HL-60/S4 treated with retinoic acid at 250 ng/mL for 4 days and 3 days (cell line): ENCODE data around the gene GHSR.
"Not testable (repeated sequence)": the region's sequence is repeated elsewhere in the genome, so short reads cannot be mapped to it uniquely, and the experiment has no call there.

Experiments
- in situ Hi-C: fragments of 300-500 bp; cut with MboI; formaldehyde crosslinking; loops from 2 replicates; pipeline ENCODE4 v1.7.0; 2022; ENCODE audit warnings: low sequenced_read_pairs

The GHSR gene, protein sequence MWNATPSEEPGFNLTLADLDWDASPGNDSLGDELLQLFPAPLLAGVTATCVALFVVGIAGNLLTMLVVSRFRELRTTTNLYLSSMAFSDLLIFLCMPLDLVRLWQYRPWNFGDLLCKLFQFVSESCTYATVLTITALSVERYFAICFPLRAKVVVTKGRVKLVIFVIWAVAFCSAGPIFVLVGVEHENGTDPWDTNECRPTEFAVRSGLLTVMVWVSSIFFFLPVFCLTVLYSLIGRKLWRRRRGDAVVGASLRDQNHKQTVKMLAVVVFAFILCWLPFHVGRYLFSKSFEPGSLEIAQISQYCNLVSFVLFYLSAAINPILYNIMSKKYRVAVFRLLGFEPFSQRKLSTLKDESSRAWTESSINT

GRCh38 chr3:172447611-172448579 lies at the start of gene GHSR:
Gene GHSR (minus strand): TSS chr3:172448456. CDS start chr3:172448413, 43 bp downstream.
- in situ Hi-C loops: no loop called here

- in situ Hi-C loops: not testable (repeated sequence)
Observed at GRCh38 chr3:172490198-172490669, 42.0 kb upstream of the GHSR start.

GRCh38 chr3:172478116-172478515 lies 29.9 kb upstream of the GHSR start:
- in situ Hi-C loops: no loop called here

DNA sequence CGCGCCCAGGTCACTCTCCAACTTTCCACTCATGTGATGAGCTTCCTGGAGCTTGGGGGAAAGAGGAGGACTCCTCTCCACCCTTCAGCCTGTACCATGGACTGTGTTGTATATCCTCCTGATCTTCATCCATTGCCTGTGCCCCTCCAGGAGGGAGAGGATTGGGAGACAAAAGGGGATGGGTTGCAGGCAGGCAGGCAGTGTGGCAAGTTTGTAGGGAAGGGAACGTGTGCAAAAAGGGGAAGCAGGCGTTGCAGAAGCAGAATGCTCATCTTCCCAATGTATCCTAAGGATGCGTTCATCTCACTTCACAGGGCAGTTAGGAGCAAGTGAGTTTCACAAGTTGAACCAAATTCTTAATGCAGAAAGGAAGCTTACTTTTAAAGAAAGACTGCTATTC lies 28.1 kb upstream of the GHSR start:
- in situ Hi-C loops: no loop called here

DNA sequence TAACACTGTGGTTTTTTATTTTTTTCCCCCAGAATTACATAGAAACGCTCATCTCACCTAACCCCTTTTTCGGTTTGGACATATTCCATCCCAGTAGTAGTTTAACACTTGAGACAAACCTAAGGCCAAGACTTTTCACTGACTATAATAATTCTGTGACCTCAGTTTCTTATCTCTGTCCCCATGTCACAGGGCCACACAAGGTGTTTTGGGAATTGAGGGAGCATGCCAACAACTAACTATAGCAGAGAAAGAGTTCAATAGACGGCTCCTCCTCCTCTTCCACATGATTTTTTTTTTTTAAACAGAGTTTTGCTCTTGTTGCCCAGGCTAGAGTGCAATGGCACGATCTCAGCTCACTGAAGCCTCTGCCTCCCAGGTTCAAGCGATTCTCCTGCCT lies 27.4 kb upstream of the GHSR start:
- in situ Hi-C loops: no loop called here

DNA sequence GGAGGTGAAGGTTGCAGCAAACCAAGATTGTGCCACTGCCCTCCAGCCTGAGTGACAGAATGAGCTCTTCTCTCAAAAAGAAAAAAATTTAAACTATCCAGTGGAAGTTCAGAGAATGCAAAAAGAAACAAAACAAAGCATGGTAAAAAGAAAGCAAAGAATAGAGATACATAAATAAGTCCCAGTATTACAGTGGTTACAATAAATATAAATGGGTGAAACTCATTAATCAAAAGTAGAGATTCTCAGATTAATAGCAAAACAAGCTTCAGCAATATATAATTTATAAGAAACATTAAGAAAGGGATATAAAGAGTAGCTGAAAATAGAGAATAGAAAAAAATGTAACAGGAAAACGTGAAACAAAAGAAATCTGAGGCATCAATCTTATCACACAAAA lies 23.6 kb upstream of the GHSR start:
- in situ Hi-C loops: no loop called here

DNA sequence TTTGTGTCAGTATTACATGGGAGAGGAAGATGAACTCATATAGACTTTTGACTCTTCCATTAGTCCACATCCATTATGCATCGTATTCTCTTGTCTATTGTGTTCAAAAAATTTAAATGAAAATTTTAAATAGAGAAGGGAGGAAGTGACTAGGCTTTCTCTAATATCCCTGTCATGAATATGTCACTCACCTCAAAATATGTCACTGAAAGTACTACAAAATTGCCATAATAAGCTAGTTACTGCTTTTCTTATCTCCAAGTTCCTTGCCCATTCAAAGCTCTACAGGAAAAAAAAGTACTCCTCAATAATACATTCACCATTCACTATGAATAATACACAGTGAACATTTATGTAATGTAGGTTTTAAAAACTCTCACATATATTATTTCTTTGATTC lies 22.3 kb upstream of the GHSR start:
- in situ Hi-C loops: no loop called here

GRCh38 chr3:172467170-172467824 lies 19.0 kb upstream of the GHSR start:
- in situ Hi-C loops: no loop called here

DNA sequence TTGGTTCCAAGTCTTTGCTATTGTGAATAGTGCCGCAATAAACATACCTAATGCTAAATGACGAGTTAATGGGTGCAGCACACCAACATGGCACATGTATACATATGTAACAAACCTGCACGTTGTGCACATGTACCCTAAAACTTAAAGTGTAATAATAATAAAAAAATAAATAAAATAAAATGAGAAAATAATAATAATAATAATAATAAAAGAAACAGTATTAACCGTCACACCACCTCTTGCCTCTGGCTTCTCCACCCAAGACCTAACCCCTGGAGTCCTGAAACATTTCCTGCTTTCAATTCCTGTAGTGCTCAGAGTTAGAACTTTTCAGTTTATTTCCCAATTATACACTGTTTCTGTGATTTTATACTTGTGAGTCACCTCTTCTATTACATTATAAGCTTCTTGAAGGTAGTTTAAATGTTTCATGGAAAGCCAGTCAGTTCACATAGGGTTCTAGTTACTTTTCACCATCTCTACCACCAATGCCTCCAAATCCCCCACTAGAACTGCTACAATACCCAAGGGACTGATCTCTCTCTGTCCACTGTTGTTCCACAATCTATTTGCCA lies 18.4 kb upstream of the GHSR start:
- in situ Hi-C loops: no loop called here

DNA sequence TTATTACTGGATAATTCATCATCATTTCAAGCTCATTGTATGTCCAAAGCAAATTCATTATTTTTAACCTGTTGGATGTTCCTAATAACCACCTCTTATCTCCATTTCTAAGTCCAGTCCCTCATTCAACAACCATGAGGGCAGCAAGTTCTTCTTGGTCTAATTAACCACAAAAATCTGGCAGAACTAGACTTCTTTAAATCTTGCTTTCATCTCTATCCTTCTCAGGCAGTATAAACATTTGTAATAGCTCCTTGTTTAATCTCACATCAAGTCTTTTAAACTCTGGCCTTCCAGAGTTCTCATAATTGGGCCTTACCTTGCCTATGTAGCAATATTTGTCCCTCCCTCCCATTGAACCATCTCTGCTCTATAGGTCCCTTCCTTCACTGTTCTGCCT lies 17.0 kb upstream of the GHSR start:
- in situ Hi-C loops: no loop called here

DNA sequence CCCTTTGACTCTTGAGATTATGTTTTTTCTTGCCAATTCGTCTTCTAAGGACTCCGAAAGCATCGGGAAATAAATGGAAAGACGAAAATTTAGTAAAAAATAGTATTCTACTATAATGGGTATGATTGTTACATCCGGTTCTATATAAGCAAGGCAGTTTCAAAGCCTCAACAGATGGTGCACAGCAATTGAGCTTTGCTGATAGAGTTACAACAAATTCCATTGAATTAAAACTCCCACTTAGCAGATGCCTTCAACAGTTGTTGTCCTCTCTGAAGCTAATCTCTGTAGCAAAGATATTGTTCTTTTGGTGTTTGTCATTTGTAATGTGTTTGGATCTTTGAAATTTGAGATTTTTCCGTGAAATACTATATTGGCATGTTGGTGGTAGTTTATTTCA lies 16.1 kb upstream of the GHSR start:
- in situ Hi-C loops: no loop called here

GRCh38 chr3:172461530-172462138 lies 13.4 kb upstream of the GHSR start:
- in situ Hi-C loops: no loop called here

DNA sequence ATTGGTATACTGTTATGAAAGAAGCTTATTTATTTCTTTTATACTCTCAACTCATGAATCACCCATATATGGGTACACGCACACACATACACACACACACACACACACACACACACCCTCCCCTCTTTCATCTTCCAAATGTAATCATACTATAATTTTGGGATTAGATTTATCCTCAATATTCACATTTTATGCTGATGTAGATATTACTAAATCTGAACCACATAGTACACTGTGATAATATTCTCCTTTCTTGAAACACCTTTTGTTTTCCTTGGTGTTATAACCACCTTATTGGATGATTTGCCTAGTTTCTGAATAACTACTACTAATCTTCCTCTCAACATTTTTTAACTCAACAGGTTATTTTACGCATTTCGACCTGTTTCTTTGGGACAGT lies 8.1 kb upstream of the GHSR start:
- in situ Hi-C loops: no loop called here

- in situ Hi-C loops: no loop called here
Observed at GRCh38 chr3:172454180-172454579, 5.9 kb upstream of the GHSR start.

DNA sequence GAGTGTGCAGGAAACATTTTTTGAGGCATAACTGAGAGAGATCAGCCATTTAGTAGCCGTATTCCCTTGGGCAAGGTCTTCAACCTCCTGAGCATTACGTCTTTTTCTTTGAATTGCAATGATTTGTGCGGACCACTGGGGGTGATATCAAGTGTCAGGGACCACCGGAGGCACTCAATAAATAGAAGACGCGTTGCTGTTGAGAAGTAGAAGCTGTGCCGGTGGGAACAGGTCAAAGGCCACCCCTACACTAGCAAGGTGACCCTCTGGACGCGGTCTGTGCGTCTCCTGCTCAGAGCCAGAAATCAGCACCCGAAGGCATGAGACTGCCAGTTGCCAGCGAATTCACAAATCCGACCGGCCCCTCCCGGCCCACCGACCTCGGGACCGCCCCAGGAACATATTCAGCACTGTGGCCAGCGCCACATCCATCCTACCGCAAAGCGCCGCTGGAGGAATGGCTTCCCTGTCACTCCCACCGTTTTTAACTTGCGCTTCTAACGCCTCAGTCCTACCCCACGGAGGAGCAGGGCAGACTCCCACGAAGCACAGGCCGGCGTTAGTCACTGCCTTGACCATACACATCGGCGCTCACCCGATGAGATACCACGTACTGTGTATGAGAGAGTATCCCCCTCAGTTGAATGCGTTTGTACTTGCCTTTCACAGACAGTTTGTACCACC lies 1.4 kb upstream of the GHSR start:
- in situ Hi-C loops: no loop called here

DNA sequence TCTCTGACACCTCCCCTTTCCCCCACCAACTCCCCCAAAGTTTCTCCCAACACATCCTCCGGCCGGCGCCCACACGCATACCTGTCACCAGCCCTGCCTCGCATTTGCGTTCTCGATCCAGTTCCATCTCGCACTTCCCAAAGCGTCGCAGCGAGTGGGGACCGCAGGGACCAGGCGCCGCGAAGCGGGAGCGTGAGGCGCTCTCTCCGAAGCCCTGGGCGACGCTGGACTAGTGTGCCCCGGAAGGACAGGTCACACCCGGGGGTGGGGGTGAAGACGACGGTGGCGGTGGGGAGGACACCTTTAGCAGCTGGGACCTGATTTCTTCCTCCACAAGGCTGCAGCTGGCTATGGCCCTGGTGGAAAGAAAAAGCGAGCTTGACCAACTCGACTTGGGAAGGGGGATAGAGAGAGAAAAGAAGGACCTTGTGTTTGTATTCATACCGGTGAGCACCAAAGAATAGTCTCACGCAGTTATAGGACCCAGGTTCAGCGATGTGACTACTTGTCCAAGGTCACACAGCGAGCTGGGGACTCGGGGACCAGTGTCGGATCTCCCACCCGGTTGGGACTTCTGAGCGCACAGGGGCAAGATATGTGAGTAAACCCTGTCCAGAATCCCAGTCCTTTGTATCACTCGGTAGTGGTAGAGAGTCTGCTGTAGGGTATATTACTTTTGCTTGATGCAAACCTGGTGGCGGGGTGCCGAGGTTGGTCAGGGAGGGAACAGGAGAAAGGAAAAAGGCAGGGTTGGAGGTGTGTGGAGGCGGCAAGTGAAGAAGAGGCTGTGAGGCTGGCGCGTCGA lies 607 bp upstream of the GHSR start:
- in situ Hi-C loops: no loop called here

GRCh38 chr3:172446198-172446597 lies 2.1 kb downstream of the GHSR start:
- in situ Hi-C loops: no loop called here

GRCh38 chr3:172444821-172445220 lies 3.4 kb downstream of the GHSR start:
- in situ Hi-C loops: no loop called here

- in situ Hi-C loops: no loop called here
Observed at GRCh38 chr3:172442606-172443005, 5.7 kb downstream of the GHSR start.
